Left lung (tissue), 10 donors: ENCODE results near the gene SELENOM. TPM values are rescaled to one million over a fixed set of nuclear protein-coding genes. Genes with fewer than 3 reads are reported as not detected.

Experiments used
- ATAC-seq: fragments of 200-7000 bp; cut with Tn5 transposase; one replicate; pipeline ENCODE4 v1.9.1; 2020; ENCODE audit warnings: moderate library complexity
- DNase-seq, 4 donors: peaks; one replicate each; pipeline ENCODE4 v3.0.0-alpha.2; 2013 to 2020
- H3K27ac ChIP-seq, 2 donors: fragments of 200-600 bp; sonication (generic) in 1 of 2; one replicate each; pipeline versions ENCODE4 v1.5.0 to v1.8.0; 2020 to 2021
- H3K27me3 ChIP-seq, 2 donors: fragments of 200-600 bp; sonication (generic) in 1 of 2; one replicate each; pipeline versions ENCODE4 v1.5.0 to v1.8.0; 2020 to 2021
- H3K36me3 ChIP-seq, 2 donors: fragments of 200-600 bp; sonication (generic) in 1 of 2; one replicate each; pipeline versions ENCODE4 v1.5.0 to v1.8.0; 2020 to 2021
- H3K4me1 ChIP-seq, 2 donors: fragments of 200-600 bp; one replicate each; pipeline ENCODE4 v1.8.0; 2021
- H3K4me3 ChIP-seq, 2 donors: fragments of 200-600 bp; sonication (generic) in 1 of 2; one replicate each; pipeline versions ENCODE4 v1.5.0 to v1.8.0; 2020 to 2021; ENCODE audit warnings: mild to moderate bottlenecking in 1 of 2
- H3K9me3 ChIP-seq, 2 donors: fragments of 200-600 bp; sonication (generic) in 1 of 2; one replicate each; pipeline versions ENCODE4 v1.5.0 to v1.8.0; 2020 to 2021
- CTCF ChIP-seq, 2 donors: fragments of 200-600 bp; sonication (generic) in 1 of 2; IDR thresholded peaks; one replicate each; pipeline versions ENCODE4 v1.5.0 to v1.8.0; 2021; ENCODE audit warnings: antibody characterized with exemption in 2 of 2
- intact Hi-C, 2 donors: fragments of 100-400 bp; cut with DNase I; formaldehyde crosslinking; loops; one replicate each; pipeline versions ENCODE4 v1.11.2 to v1.14.2; 2022
- polyA plus RNA-seq, 6 donors: library from polyadenylated mRNA; unstranded; fragments of 120-200 nt; gene quantifications; one replicate each; pipeline ENCODE4 v1.2.1, GENCODE V29; 2013; ENCODE audit not compliant: insufficient read length in 6 of 6
- total RNA-seq, 2 donors: library from RNA; stranded (reverse); fragmentation: NEBNext Ultra II Directional; extraction: Animal tissue kit (Norgen Biotek cat#: 25700); gene quantifications; one replicate each; pipeline ENCODE4 v1.2.1, GENCODE V29; 2021
- donor health status: DM: no; HTN: yes; CAD: no.
- donor health status: DM: no; HTN: no; CAD: no.

Gene SELENOM
- total and polyA plus RNA-seq, 8 donors: 7.8 to 115 (median 13.7) TPM

DNA sequence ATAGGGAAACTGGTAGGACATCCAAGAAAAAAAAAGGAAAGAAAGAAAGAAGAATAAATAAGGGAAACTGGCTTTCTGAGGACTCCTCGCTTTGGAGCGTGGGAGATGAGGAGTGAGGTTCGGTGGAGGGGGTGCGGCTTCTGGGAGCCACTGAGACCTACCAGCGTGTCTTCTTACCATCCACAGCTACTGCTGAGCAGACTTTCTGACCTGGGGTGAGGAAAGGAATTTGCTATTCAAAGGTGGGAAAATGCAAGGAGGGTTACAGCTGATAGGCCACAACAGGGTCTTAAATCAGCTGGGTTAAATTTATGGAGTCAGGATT is 488 bp upstream of the SELENOM start:
- TF ChIP-seq CTCF (IDR thresholded peaks at IDR 0.05): no peak
- Histone ChIP-seq H3K9me3 (no peaks in the 10 kb centered on the region), H3K27me3 (no peaks in the 10 kb centered on the region), H3K36me3 (peaks cover 0 to 15% of the 10 kb centered on the region in 2 donors), H3K4me1 (peaks cover 0 to 18% of the 10 kb centered on the region in 2 donors), H3K4me3 (peak overlapping the region; percentile 12 to 55), H3K27ac (peak overlapping the region; percentile 51 to 83)
- ATAC-seq (peak; percentile 4), DNase-seq (no peak)
- intact Hi-C loops: no loop called here

GRCh38 chr22:31106731-31107177 is 614 bp downstream of the SELENOM start:
- H3K9me3 ChIP-seq: no peaks in the 10 kb centered on the region
- DNase-seq: no peak
- H3K27me3 ChIP-seq: no peaks in the 10 kb centered on the region
- peaks cover 0 to 18% of the 10 kb centered on the region in 2 donors for H3K4me1 ChIP-seq
- H3K36me3 ChIP-seq: peaks cover 0 to 20% of the 10 kb centered on the region in 2 donors
- TF ChIP-seq CTCF (IDR thresholded peaks at IDR 0.05): no peak
- intact Hi-C loops: no loop called here
- peak overlapping the region; percentile 83 to 89 for H3K27ac ChIP-seq
- ATAC-seq: peak; percentile 4
- peak overlapping the region; percentile 55 to 67 for H3K4me3 ChIP-seq

- Histone ChIP-seq H3K36me3 (peaks cover 0 to 24% of the 10 kb centered on the region in 2 donors), H3K9me3 (no peaks in the 10 kb centered on the region), H3K27ac (peak overlapping the region; percentile 83 to 89), H3K27me3 (no peaks in the 10 kb centered on the region), H3K4me3 (peak overlapping the region; percentile 55 to 67), H3K4me1 (peaks cover 0 to 18% of the 10 kb centered on the region in 2 donors)
- TF ChIP-seq CTCF (IDR thresholded peaks at IDR 0.05): no peak
- intact Hi-C loops: no loop called here
- ATAC-seq (no peak), DNase-seq (peak in 1 of 4 donors; percentile 32)
Measured at GRCh38 chr22:31106001-31106571, 1.3 kb downstream of the SELENOM start.

- Histone ChIP-seq H3K4me3 (peak overlapping the region in 1 of 2 donors; percentile 55), H3K9me3 (no peaks in the 10 kb centered on the region), H3K36me3 (peaks cover 0 to 31% of the 10 kb centered on the region in 2 donors), H3K27ac (no peak overlapping the region), H3K4me1 (peaks cover 0 to 18% of the 10 kb centered on the region in 2 donors), H3K27me3 (no peaks in the 10 kb centered on the region)
- no peak for DNase-seq
- intact Hi-C loops: no loop called here
- ATAC-seq: no peak
- TF ChIP-seq CTCF (IDR thresholded peaks at IDR 0.05): no peak
Measured at GRCh38 chr22:31105282-31105929, 2.0 kb downstream of the SELENOM start.

DNA sequence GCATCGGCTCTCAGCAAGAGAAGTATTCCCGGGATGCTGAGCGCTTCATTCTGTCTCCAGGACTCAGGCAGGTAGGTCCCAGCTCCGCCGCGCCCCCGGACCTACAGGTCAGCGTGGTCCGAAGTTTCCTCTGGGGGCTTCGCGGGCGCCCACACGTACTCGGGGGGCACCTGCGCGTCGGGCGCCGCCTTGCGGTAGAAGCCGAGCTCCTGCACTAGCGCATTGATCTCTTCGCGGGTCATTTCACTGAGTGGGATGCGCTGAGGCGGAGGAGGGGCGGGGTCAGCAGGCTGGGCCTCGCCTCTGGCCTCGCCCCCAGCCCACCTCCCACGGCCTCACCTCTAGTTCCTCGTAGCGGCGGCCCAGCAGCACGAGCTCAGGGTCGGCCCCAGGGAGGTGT is 2.5 kb downstream of the SELENOM start:
- DNase-seq (no peak), ATAC-seq (no peak)
- no peak for TF ChIP-seq CTCF (IDR thresholded peaks at IDR 0.05)
- Histone ChIP-seq H3K4me3 (no peak overlapping the region), H3K27ac (no peak overlapping the region), H3K27me3 (no peaks in the 10 kb centered on the region), H3K9me3 (no peaks in the 10 kb centered on the region), H3K4me1 (peaks cover 0 to 18% of the 10 kb centered on the region in 2 donors), H3K36me3 (peaks cover 0 to 37% of the 10 kb centered on the region in 2 donors)
- intact Hi-C loops: no loop called here
